NB4 (cell line): ENCODE measurements around the gene CBX4.

Source experiments
- DNase-seq: peaks from one replicate; pipeline ENCODE4 v3.0.0; 2010; ENCODE audit warnings: low read depth
- H3K4me3 ChIP-seq: one replicate; pipeline ENCODE4 v1.5.1; 2011; ENCODE audit warnings: mild to moderate bottlenecking, low read depth, low read length, moderate library complexity
- CTCF ChIP-seq: IDR thresholded peaks from one replicate; pipeline ENCODE4 v1.5.1; 2012; ENCODE audit warnings: low read depth, low read length
- MAX ChIP-seq: IDR thresholded peaks from 2 replicates; pipeline ENCODE4 v1.6.1; 2011; ENCODE audit warnings: low read depth, low read length
- MYC ChIP-seq: IDR thresholded peaks from 2 replicates; pipeline ENCODE4 v1.6.1; 2011; ENCODE audit warnings: low read depth, low read length
- POLR2A ChIP-seq: IDR thresholded peaks from 2 replicates; pipeline ENCODE4 v1.6.1; 2011; ENCODE audit warnings: mild to moderate bottlenecking; ENCODE audit not compliant: insufficient read length; ENCODE audit errors: extremely low read depth

Gene CBX4

GRCh38 chr17:79806863-79807720, 32.1 kb downstream of the CBX4 start:
- DNase-seq, result no peak
- H3K4me3 ChIP-seq, result no peak overlapping the region
- TF ChIP-seq MYC (no peak), POLR2A (no peak), MAX (no peak), CTCF (no peak)

- H3K4me3 ChIP-seq, result no peak overlapping the region
- TF ChIP-seq MYC, result no peak
- TF ChIP-seq POLR2A, result no peak
- TF ChIP-seq MAX, result no peak
- no peak for TF ChIP-seq CTCF
- DNase-seq, result no peak
These were observed 32.8 kb downstream of the CBX4 start for GRCh38 chr17:79806446-79806760.

GRCh38 chr17:79804856-79805696, 34.2 kb downstream of the CBX4 start:
- H3K4me3 ChIP-seq, result no peak overlapping the region
- no peak for DNase-seq
- TF ChIP-seq POLR2A, result no peak
- TF ChIP-seq CTCF, result no peak
- no peak for TF ChIP-seq MYC
- TF ChIP-seq MAX, result no peak

- TF ChIP-seq CTCF (no peak), MAX (peak; percentile 60), POLR2A (peak; percentile 48), MYC (peak; percentile 63)
- DNase-seq, result peak; percentile 80
- no peak overlapping the region for H3K4me3 ChIP-seq
These were observed 35.0 kb downstream of the CBX4 start for GRCh38 chr17:79803997-79804855.

GRCh38 chr17:79803421-79803996, 35.7 kb downstream of the CBX4 start:
- no peak overlapping the region for H3K4me3 ChIP-seq
- DNase-seq, result peak; percentile 76
- no peak for TF ChIP-seq MAX
- no peak for TF ChIP-seq MYC
